Adipocyte (in vitro differentiated cells): Measurements from ENCODE around the gene RPS6KA2.

Experiments
- DNase-seq: peaks from one replicate; pipeline ENCODE4 v3.0.0-alpha.2; 2015; ENCODE audit warnings: low read depth
- H3K27me3 ChIP-seq: replicated peaks from 2 replicates; pipeline ENCODE4 v1.7.0; 2013; ENCODE audit warnings: mild to moderate bottlenecking, low read length, moderate library complexity; ENCODE audit not compliant: control insufficient read depth, insufficient read depth
- H3K36me3 ChIP-seq: 2 replicates; pipeline ENCODE4 v1.7.0; 2013; ENCODE audit warnings: low read length, mild to moderate bottlenecking, moderate library complexity; ENCODE audit not compliant: control insufficient read depth, insufficient read depth, severe bottlenecking
- H3K4me1 ChIP-seq: 2 replicates; pipeline ENCODE4 v1.7.0; 2013; ENCODE audit warnings: mild to moderate bottlenecking, low read length, moderate library complexity; ENCODE audit not compliant: control insufficient read depth, insufficient read depth
- H3K4me3 ChIP-seq: 2 replicates; pipeline ENCODE4 v1.7.0; 2013; ENCODE audit warnings: mild to moderate bottlenecking, low read length, moderate library complexity
- H3K9ac ChIP-seq: 2 replicates; pipeline ENCODE4 v1.7.0; 2013; ENCODE audit warnings: mild to moderate bottlenecking, low read length, moderate library complexity
- H3K9me3 ChIP-seq: 2 replicates; pipeline ENCODE4 v1.7.0; 2013; ENCODE audit warnings: mild to moderate bottlenecking, low read length, moderate library complexity; ENCODE audit not compliant: control insufficient read depth

Gene RPS6KA2

GRCh38 chr6:166627033-166627874 is at the start of gene RPS6KA2:
RPS6KA2 (minus strand) TSS chr6:166627251; CDS start chr6:166627019, 232 bp downstream.
- peaks cover 32% of the 10 kb centered on the region for H3K4me1 ChIP-seq
- no peaks in the 10 kb centered on the region for H3K36me3 ChIP-seq
- H3K4me3 ChIP-seq: peak within 1 kb of the TSS; percentile 91
- H3K27me3 ChIP-seq: no peaks in the 10 kb centered on the region
- peak within 1 kb of the TSS; percentile 95 for H3K9ac ChIP-seq
- H3K9me3 ChIP-seq: no peaks in the 10 kb centered on the region
- peak; percentile 100 for DNase-seq

- Histone ChIP-seq H3K36me3 (no peaks in the 10 kb centered on the region), H3K27me3 (peaks cover 23% of the 10 kb centered on the region), H3K4me1 (no peaks in the 10 kb centered on the region), H3K9me3 (no peaks in the 10 kb centered on the region), H3K4me3 (no peak overlapping the region), H3K9ac (no peak overlapping the region)
- no peak for DNase-seq
Observed at GRCh38 chr6:166676270-166676860, 49.3 kb upstream of the RPS6KA2 start.

- Histone ChIP-seq H3K27me3 (peaks cover 29% of the 10 kb centered on the region), H3K36me3 (no peaks in the 10 kb centered on the region)
Observed at GRCh38 chr6:166675736-166676135, 48.7 kb upstream of the RPS6KA2 start.

GRCh38 chr6:166673309-166673708 is 46.3 kb upstream of the RPS6KA2 start:
- DNase-seq: no peak
- H3K27me3 ChIP-seq: peaks cover 38% of the 10 kb centered on the region
- H3K4me3 ChIP-seq: no peak overlapping the region
- no peak overlapping the region for H3K9ac ChIP-seq
- H3K36me3 ChIP-seq: no peaks in the 10 kb centered on the region
- H3K4me1 ChIP-seq: no peaks in the 10 kb centered on the region
- H3K9me3 ChIP-seq: peaks cover 3% of the 10 kb centered on the region

More at GRCh38 chr6:166675736-166676135, 48.7 kb upstream of the RPS6KA2 start:
- Histone ChIP-seq H3K4me3 (no peak overlapping the region), H3K9ac (no peak overlapping the region), H3K9me3 (no peaks in the 10 kb centered on the region), H3K4me1 (no peaks in the 10 kb centered on the region)
- no peak for DNase-seq

GRCh38 chr6:166672624-166673206 is 45.7 kb upstream of the RPS6KA2 start:
- Histone ChIP-seq H3K4me3 (no peak overlapping the region), H3K27me3 (peaks cover 38% of the 10 kb centered on the region), H3K9ac (no peak overlapping the region), H3K9me3 (peaks cover 3% of the 10 kb centered on the region), H3K4me1 (no peaks in the 10 kb centered on the region), H3K36me3 (no peaks in the 10 kb centered on the region)
- no peak for DNase-seq

GRCh38 chr6:166672146-166672545 is 45.1 kb upstream of the RPS6KA2 start:
- Histone ChIP-seq H3K9me3 (peaks cover 3% of the 10 kb centered on the region), H3K4me1 (no peaks in the 10 kb centered on the region), H3K27me3 (peaks cover 44% of the 10 kb centered on the region), H3K9ac (no peak overlapping the region), H3K36me3 (no peaks in the 10 kb centered on the region), H3K4me3 (no peak overlapping the region)
- no peak for DNase-seq

GRCh38 chr6:166671434-166672081 is 44.5 kb upstream of the RPS6KA2 start:
- H3K4me1 ChIP-seq: no peaks in the 10 kb centered on the region
- H3K9me3 ChIP-seq: peaks cover 3% of the 10 kb centered on the region
- H3K36me3 ChIP-seq: no peaks in the 10 kb centered on the region
- no peak for DNase-seq
- H3K27me3 ChIP-seq: peaks cover 45% of the 10 kb centered on the region
- H3K9ac ChIP-seq: no peak overlapping the region
- no peak overlapping the region for H3K4me3 ChIP-seq

GRCh38 chr6:166670894-166671293 is 43.8 kb upstream of the RPS6KA2 start:
- Histone ChIP-seq H3K27me3 (peaks cover 46% of the 10 kb centered on the region), H3K4me1 (no peaks in the 10 kb centered on the region), H3K4me3 (no peak overlapping the region), H3K36me3 (no peaks in the 10 kb centered on the region), H3K9me3 (peaks cover 3% of the 10 kb centered on the region), H3K9ac (no peak overlapping the region)
- DNase-seq: no peak

- Histone ChIP-seq H3K36me3 (no peaks in the 10 kb centered on the region), H3K9ac (no peak overlapping the region), H3K4me1 (no peaks in the 10 kb centered on the region), H3K27me3 (peaks cover 55% of the 10 kb centered on the region), H3K4me3 (no peak overlapping the region), H3K9me3 (peaks cover 3% of the 10 kb centered on the region)
- DNase-seq: no peak
Observed at GRCh38 chr6:166670013-166670412, 43.0 kb upstream of the RPS6KA2 start.

GRCh38 chr6:166667796-166668610 is 41.0 kb upstream of the RPS6KA2 start:
- DNase-seq: no peak
- no peaks in the 10 kb centered on the region for H3K36me3 ChIP-seq
- no peak overlapping the region for H3K4me3 ChIP-seq
- peaks cover 68% of the 10 kb centered on the region for H3K27me3 ChIP-seq
- no peaks in the 10 kb centered on the region for H3K4me1 ChIP-seq
- no peak overlapping the region for H3K9ac ChIP-seq
- peaks cover 3% of the 10 kb centered on the region for H3K9me3 ChIP-seq
